Right renal cortex interstitium (tissue), 3 donors: ENCODE data around the gene GMIP. TPM values are rescaled to one million over a fixed set of nuclear protein-coding genes. Genes with fewer than 3 reads are reported as not detected.
"Not testable (repeated sequence)": the region's sequence is repeated elsewhere in the genome, so short reads cannot be mapped to it uniquely, and the experiment has no call there.

Source experiments
- DNase-seq, 3 donors: peaks; one replicate each; pipeline ENCODE4 v3.0.0-alpha.2; 2013; ENCODE audit warnings: low read depth in 3 of 3, low spot score in 2 of 3
- polyA plus RNA-seq, 3 donors: library from polyadenylated mRNA; unstranded; fragments of 120-200 nt; gene quantifications; one replicate each; pipeline ENCODE4 v1.2.1, GENCODE V29; 2013; ENCODE audit not compliant: insufficient read length in 3 of 3

The GMIP gene
- 1 to 10 TPM; 4.1 to 4.5 (median 4.1) TPM for polyA plus RNA-seq

GRCh38 chr19:19643158-19644053 lies at the start of gene GMIP:
Gene GMIP (minus strand): TSS chr19:19643657. CDS start chr19:19643529, 128 bp downstream.
- no peak for DNase-seq

GRCh38 chr19:19691683-19692082 lies 48.2 kb upstream of the GMIP start:
- DNase-seq, result no peak

- DNase-seq, result not testable (repeated sequence)
Observed at GRCh38 chr19:19689023-19689422, 45.6 kb upstream of the GMIP start.

- no peak for DNase-seq
Observed at GRCh38 chr19:19687090-19687489, 43.6 kb upstream of the GMIP start.

- DNase-seq, result no peak
Observed at GRCh38 chr19:19686580-19686979, 43.1 kb upstream of the GMIP start.

- not testable (repeated sequence) for DNase-seq
Observed at GRCh38 chr19:19686119-19686518, 42.7 kb upstream of the GMIP start.

- DNase-seq, result no peak
Observed at GRCh38 chr19:19679176-19680073, 36.0 kb upstream of the GMIP start.

GRCh38 chr19:19677579-19677978 lies 34.1 kb upstream of the GMIP start:
- DNase-seq, result no peak

- no peak for DNase-seq
Observed at GRCh38 chr19:19674315-19674714, 30.9 kb upstream of the GMIP start.

- no peak for DNase-seq
Observed at GRCh38 chr19:19672816-19673215, 29.4 kb upstream of the GMIP start.

- DNase-seq, result no peak
Observed at GRCh38 chr19:19670070-19670551, 26.7 kb upstream of the GMIP start.

- peak; percentile 68 to 85 (median 80) for DNase-seq
Observed at GRCh38 chr19:19668230-19669012, 25.0 kb upstream of the GMIP start, which contains the start of gene ZNF101. Gene ZNF101 (plus strand): TSS chr19:19668839. CDS start chr19:19668964, 125 bp downstream.

- DNase-seq, result not testable (repeated sequence)
Observed at GRCh38 chr19:19665420-19665948, 22.0 kb upstream of the GMIP start.

- peak; percentile 90 to 93 (median 92) for DNase-seq
Observed at GRCh38 chr19:19663256-19664120, 20.0 kb upstream of the GMIP start, which contains the start of gene ATP13A1. Gene ATP13A1 (minus strand): TSS chr19:19663676. CDS start chr19:19663666, 10 bp downstream.

- DNase-seq, result no peak
Observed at GRCh38 chr19:19662871-19663255, 19.4 kb upstream of the GMIP start.

- DNase-seq, result no peak
Observed at GRCh38 chr19:19662344-19662743, 18.9 kb upstream of the GMIP start.

- no peak for DNase-seq
Observed at GRCh38 chr19:19661675-19662251, 18.3 kb upstream of the GMIP start.

- DNase-seq, result no peak
Observed at GRCh38 chr19:19661141-19661674, 17.8 kb upstream of the GMIP start.
